ENCODE measurements around the gene SF3B3. TPM values are rescaled to one million over a fixed set of nuclear protein-coding genes. Genes with fewer than 3 reads are reported as not detected.

Gene SF3B3
- total and polyA plus RNA-seq, 2 of the 13 experiments (the other 11 are each of a cell fraction or from before 2014, with no cell fraction given) = 157 to 500 TPM

GRCh38 chr16:70582280-70582978 lies 58.8 kb downstream of the SF3B3 start (continued):
- TF ChIP-seq, protein P1, sequence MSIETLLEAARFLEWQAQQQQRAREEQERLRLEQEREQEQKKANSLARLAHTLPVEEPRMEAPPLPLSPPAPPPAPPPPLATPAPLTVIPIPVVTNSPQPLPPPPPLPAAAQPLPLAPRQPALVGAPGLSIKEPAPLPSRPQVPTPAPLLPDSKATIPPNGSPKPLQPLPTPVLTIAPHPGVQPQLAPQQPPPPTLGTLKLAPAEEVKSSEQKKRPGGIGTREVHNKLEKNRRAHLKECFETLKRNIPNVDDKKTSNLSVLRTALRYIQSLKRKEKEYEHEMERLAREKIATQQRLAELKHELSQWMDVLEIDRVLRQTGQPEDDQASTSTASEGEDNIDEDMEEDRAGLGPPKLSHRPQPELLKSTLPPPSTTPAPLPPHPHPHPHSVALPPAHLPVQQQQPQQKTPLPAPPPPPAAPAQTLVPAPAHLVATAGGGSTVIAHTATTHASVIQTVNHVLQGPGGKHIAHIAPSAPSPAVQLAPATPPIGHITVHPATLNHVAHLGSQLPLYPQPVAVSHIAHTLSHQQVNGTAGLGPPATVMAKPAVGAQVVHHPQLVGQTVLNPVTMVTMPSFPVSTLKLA (IDR thresholded peaks at IDR 0.05) = no peak
- TF ChIP-seq ZBTB46 (CRISPR knock-in tag; IDR thresholded peaks at IDR 0.05; ENCODE audit: borderline replicate concordance) (no peak), ZNF644 (CRISPR knock-in tag; IDR thresholded peaks at IDR 0.05; ENCODE audit: low read depth) (peak; percentile 93), FOXA3 (CRISPR knock-in tag; IDR thresholded peaks at IDR 0.05) (peak; percentile 52), ZNF232 (CRISPR knock-in tag; IDR thresholded peaks at IDR 0.05; ENCODE audit: borderline replicate concordance) (no peak), ZNF496 (CRISPR knock-in tag; IDR thresholded peaks at IDR 0.05; ENCODE audit: insufficient replicate concordance) (no peak), HOXD1 (CRISPR knock-in tag; IDR thresholded peaks at IDR 0.05) (no peak), RBFOX2 (IDR thresholded peaks at IDR 0.05; ENCODE audit: low read depth, low read length) (no peak), ZFYVE20 (CRISPR knock-in tag; IDR thresholded peaks at IDR 0.05; ENCODE audit: borderline replicate concordance, low read depth) (no peak), IRF9 (CRISPR knock-in tag; IDR thresholded peaks at IDR 0.05; ENCODE audit: borderline replicate concordance) (no peak), ZFP41 (CRISPR knock-in tag; IDR thresholded peaks at IDR 0.05; ENCODE audit: borderline replicate concordance) (no peak), ZFP37 (CRISPR knock-in tag; IDR thresholded peaks at IDR 0.05; ENCODE audit: borderline replicate concordance) (no peak), FOXA1 (IDR thresholded peaks at IDR 0.05) (no peak), FOXA1 (CRISPR knock-in tag; IDR thresholded peaks at IDR 0.05) (peak; percentile 95), ZBTB1 (CRISPR knock-in tag; IDR thresholded peaks at IDR 0.05; ENCODE audit: borderline replicate concordance) (no peak), SNAPC2 (CRISPR knock-in tag; IDR thresholded peaks at IDR 0.05) (no peak), ZNF770 (CRISPR knock-in tag; IDR thresholded peaks at IDR 0.05) (no peak), STAG1 (CRISPR knock-in tag; IDR thresholded peaks at IDR 0.05) (peak; percentile 33), ZMAT3 (CRISPR knock-in tag; conservative IDR thresholded peaks at IDR 0.05) (no peak), NCOA5 (CRISPR knock-in tag; IDR thresholded peaks at IDR 0.05) (no peak), CBX5 (CRISPR knock-in tag; IDR thresholded peaks at IDR 0.05; ENCODE audit: borderline replicate concordance) (no peak), ZNF230 (CRISPR knock-in tag; IDR thresholded peaks at IDR 0.05) (no peak), KLF12 (CRISPR knock-in tag; IDR thresholded peaks at IDR 0.05; ENCODE audit: borderline replicate concordance) (no peak), FOXO1 (CRISPR knock-in tag; IDR thresholded peaks at IDR 0.05) (no peak)
